GM21515 (cell line): ENCODE measurements around the gene CFDP1.
"Not testable (repeated sequence)": the region's sequence is repeated elsewhere in the genome, so short reads cannot be mapped to it uniquely, and the experiment has no call there.

Experiments used
- ATAC-seq: cut with Tn5 transposase; IDR thresholded peaks from one replicate; pipeline ENCODE4 v1.9.1; 2021; ENCODE audit not compliant: unreplicated experiment

Gene CFDP1

DNA sequence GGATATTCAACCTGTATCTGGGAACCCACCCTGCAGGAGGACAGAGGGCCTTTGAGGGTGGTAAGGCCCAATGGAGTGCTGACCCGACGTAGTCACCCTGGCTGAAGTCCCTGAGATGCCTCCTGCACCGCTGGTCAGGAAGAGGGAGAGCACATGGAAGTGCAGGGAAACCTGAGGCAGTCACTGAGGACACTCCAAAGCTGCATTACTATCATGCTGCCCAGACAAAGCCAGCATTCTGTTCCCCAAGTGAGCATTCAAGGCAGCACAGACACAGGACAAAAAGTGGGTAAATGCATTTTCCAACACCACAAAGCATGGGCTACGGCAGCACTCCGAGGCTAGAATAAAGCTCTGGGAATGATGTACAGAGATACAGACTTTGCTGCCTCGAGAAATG lies 135.0 kb downstream of the CFDP1 start:
- ATAC-seq = no peak

GRCh38 chr16:75296606-75297005 lies 136.7 kb downstream of the CFDP1 start:
- ATAC-seq = no peak

GRCh38 chr16:75294773-75295459 lies 138.4 kb downstream of the CFDP1 start:
- ATAC-seq = no peak

DNA sequence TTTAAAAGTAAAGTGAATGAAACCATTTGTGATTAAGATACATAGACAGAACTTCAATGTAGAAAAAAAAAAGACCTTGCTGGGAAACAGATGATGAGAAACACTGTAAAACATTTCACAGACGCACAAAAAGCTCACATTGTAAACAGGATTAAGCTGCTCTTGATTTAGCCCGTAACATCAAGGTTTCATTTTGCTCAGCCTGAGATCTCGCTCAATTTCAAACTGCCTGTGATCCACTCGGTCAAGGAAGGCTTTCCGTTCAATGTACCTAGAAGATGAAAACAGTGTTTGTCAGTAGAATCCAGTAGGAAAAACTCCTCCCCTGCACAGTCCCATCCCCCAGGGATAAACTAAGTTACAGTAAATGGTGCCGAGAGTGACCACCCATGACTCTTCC lies 139.5 kb downstream of the CFDP1 start:
- no peak for ATAC-seq

DNA sequence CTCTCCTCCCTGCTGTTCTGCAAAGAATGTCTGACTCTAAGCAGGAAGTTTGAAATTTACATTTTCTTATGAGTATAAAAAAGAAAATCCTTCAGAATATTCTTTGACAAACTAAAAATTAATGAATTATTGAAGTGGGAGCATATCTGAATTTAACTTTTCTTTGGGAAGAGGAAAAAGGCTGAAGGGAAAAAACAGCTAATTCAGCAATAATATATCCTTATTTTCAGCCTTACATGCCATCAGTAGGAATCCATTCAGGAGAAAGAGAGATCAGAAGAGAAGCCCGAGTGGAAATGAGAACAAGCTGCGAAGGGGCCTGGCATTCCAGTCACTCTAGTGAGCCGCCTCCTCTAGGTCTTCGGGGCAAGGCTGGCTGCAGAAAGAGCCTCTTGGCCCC lies 140.1 kb downstream of the CFDP1 start:
- no peak for ATAC-seq

DNA sequence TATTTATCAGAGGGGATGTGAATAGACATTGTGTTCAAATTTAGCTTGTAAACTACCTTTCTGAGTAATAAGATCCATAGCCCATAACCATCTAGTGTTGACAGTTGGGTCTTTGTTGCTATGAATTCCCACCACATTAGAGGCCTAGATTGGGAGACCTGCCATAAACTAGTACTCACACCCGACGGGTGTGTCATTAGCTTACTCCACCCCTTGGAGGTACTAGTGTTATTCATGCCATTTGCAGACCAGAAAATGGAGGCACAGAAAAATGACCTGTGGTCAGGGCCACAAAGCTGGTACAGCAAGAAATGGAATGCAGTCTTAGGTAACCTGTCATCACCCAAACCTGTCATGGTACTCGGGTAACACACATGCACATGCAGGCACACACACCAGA lies 140.6 kb downstream of the CFDP1 start:
- no peak for ATAC-seq

DNA sequence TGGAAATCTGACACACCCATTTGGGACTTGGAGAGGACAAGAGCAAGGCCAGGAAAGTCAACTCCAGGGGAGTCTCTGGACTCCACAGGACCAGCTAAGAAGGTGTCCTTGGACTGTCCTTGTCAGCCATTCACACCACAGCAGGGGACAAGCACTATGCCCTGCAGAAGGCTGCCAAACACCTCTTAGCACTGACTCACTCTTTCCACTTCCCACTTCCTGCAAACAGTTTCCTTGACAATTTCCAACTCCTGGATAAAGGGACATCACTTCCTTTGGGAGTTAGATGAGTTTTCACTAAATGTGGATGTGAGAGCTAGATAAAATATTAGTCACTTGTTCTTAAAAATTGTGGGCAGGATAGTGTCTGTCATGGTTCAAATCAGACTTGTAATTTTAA lies 144.1 kb downstream of the CFDP1 start:
- ATAC-seq = no peak

GRCh38 chr16:75288596-75289120 lies 144.6 kb downstream of the CFDP1 start:
- no peak for ATAC-seq

DNA sequence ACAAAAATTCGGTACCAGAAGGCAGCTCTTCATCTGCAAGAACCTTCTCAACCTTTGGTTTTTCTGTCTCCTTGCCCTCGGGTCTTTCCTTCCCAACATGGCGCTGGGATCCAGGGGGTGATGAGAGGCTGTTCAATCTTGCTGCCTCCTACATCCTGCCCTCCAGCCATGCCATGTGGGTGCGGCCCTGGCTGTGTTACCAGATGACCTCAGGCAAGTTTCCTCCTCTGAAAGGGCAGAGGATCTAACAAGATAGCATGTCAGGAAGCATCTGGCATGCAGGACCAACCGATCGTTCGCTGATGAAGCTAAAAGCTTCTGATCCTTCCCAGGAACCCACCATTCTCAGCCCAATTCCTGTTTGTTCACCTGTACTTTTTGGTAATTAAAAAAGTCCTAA lies 145.1 kb downstream of the CFDP1 start:
- ATAC-seq = no peak

- ATAC-seq = no peak
Observed at GRCh38 chr16:75287708-75288107, 145.6 kb downstream of the CFDP1 start.

DNA sequence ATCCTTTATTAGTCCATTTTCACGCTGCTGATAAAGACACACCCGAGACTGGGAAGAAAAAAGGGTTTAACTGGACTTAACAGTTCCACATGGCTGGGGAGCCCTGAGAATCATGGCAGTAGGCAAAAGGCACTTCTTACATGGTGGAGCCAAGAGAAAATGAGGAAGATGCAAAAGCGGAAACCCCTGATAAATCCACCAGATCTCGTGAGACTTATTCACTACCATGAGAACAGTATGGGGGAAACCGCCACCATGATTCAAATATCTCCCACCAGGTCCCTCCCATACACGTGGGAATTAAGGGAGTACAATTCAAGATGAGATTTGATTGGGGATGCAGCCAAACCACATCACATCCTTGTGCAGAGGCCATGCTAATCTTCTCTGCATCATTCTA lies 146.9 kb downstream of the CFDP1 start:
- no peak for ATAC-seq

- no peak for ATAC-seq
Observed at GRCh38 chr16:75282466-75283281, 150.6 kb downstream of the CFDP1 start.

GRCh38 chr16:75281826-75282225 lies 151.5 kb downstream of the CFDP1 start:
- no peak for ATAC-seq

DNA sequence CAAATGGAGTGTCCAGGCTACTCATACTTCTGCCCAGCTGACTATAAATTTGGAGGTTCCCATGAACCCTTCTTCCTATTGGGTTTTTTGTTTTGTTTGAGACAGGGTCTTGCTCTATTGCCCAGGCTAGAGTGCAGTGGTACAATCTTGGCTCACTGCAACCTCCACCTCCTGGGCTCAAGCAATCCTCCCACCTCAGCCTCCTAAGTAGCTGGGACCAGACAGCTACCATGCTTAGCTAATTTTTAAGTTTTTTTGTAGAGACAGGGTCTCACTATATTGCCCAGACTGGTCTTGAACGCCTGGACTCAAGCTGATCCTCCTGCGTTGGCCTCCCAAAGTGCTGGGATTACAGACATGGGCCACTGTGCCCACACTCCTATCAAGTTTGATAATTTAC lies 152.3 kb downstream of the CFDP1 start:
- not testable (repeated sequence) for ATAC-seq

DNA sequence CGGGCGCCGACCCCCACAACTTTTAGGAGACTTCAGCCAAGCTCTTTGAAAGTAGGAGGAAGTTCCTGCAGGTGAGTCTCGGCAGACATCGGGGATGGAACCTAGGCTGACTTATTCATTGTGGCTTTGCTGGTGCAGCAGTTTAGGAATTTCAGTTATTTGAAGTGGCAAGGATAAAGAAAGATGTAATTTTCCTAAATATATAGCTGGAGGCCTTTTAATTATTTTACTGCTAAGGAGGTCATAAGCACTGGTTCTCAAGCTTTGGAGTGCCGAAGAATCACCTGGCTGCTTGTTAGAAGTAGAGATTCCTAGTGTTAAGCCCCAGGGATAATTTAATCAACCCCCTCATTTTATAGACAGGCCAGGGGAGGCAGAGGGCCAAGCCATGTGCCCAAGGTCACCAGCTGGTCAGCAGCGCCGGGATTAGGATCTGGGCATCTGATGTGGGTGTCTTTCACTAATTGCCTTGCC lies 152.9 kb downstream of the CFDP1 start:
- ATAC-seq = no peak

GRCh38 chr16:75279305-75279704 lies 154.0 kb downstream of the CFDP1 start:
- ATAC-seq = no peak

- ATAC-seq = no peak
Observed at GRCh38 chr16:75273054-75273925, 160.0 kb downstream of the CFDP1 start.

- ATAC-seq = not testable (repeated sequence)
Observed at GRCh38 chr16:75272629-75273028, 160.7 kb downstream of the CFDP1 start.

GRCh38 chr16:75272097-75272551 lies 161.2 kb downstream of the CFDP1 start:
- no peak for ATAC-seq

- no peak for ATAC-seq
Observed at GRCh38 chr16:75271441-75272096, 161.7 kb downstream of the CFDP1 start.

- ATAC-seq = not testable (repeated sequence)
Observed at GRCh38 chr16:75269358-75269757, 163.9 kb downstream of the CFDP1 start.
